Measurements from ENCODE around the gene ATG7. TPM values are rescaled to one million over a fixed set of nuclear protein-coding genes. Genes with fewer than 3 reads are reported as not detected.

Gene ATG7
- total RNA-seq, 1 donor from 2014 or later, result 53.5 TPM

DNA sequence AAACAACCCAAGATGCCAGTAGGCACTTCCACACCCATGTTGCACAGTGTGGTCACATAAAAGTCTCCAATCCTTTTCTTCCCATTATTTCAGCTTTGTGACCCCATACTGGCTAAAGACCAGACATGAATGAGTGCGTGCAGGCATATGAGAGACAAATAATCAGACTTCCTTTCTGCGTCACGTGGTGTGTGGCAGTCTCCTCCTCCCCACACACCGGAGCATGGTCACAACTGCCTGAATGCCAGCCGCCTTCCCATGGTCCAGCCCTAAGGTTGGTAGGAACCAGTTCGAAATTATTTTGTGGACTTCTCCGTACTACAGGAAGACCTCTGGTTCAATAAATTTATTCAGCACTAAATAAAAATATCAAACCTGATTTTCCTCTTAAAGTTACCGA lies 306.0 kb downstream of the ATG7 start:
- H3K36me3 Mint-ChIP-seq, result peaks cover 35% of the 10 kb centered on the region
- DNase-seq (ENCODE audit: low spot score), result no peak
- peaks cover 70% of the 10 kb centered on the region for H4K20me1 ChIP-seq (ENCODE audit: low read depth)
- peaks cover 22% of the 10 kb centered on the region for H3F3A ChIP-seq (ENCODE audit: low read depth)
- peaks cover 4% of the 10 kb centered on the region for H3K27me3 Mint-ChIP-seq (ENCODE audit: insufficient read depth, low read depth)
- no peaks in the 10 kb centered on the region for H3K36me3 ChIP-seq
- H3K79me2 ChIP-seq (ENCODE audit: low read depth), result peaks cover 84% of the 10 kb centered on the region
- H3K9me3 Mint-ChIP-seq, result no peaks in the 10 kb centered on the region
- H3K4me1 ChIP-seq, result peaks cover 27% of the 10 kb centered on the region
- no peaks in the 10 kb centered on the region for H3K9me3 ChIP-seq (ENCODE audit: low read depth)
- H3K4me3 Mint-ChIP-seq, result no peak overlapping the region
- no peak overlapping the region for H3K4me3 ChIP-seq
- TF ChIP-seq EZH2phosphoT487 (IDR thresholded peaks at IDR 0.05), result no peak
- TF ChIP-seq, protein P1, sequence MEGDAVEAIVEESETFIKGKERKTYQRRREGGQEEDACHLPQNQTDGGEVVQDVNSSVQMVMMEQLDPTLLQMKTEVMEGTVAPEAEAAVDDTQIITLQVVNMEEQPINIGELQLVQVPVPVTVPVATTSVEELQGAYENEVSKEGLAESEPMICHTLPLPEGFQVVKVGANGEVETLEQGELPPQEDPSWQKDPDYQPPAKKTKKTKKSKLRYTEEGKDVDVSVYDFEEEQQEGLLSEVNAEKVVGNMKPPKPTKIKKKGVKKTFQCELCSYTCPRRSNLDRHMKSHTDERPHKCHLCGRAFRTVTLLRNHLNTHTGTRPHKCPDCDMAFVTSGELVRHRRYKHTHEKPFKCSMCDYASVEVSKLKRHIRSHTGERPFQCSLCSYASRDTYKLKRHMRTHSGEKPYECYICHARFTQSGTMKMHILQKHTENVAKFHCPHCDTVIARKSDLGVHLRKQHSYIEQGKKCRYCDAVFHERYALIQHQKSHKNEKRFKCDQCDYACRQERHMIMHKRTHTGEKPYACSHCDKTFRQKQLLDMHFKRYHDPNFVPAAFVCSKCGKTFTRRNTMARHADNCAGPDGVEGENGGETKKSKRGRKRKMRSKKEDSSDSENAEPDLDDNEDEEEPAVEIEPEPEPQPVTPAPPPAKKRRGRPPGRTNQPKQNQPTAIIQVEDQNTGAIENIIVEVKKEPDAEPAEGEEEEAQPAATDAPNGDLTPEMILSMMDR (IDR thresholded peaks at IDR 0.05), result no peak
- TF ChIP-seq EZH2 (IDR thresholded peaks at IDR 0.05), result no peak
- H3K27me3 ChIP-seq, result no peaks in the 10 kb centered on the region
- peak overlapping the region; percentile 17 for H3K27ac ChIP-seq
- no peak overlapping the region for H3K27ac Mint-ChIP-seq
- H3K4me1 Mint-ChIP-seq, result peaks cover 75% of the 10 kb centered on the region
- no peak overlapping the region for H3K9ac ChIP-seq
- no peak overlapping the region for H3K4me2 ChIP-seq
- H2AFZ ChIP-seq (replicated peaks), result no peak overlapping the region

DNA sequence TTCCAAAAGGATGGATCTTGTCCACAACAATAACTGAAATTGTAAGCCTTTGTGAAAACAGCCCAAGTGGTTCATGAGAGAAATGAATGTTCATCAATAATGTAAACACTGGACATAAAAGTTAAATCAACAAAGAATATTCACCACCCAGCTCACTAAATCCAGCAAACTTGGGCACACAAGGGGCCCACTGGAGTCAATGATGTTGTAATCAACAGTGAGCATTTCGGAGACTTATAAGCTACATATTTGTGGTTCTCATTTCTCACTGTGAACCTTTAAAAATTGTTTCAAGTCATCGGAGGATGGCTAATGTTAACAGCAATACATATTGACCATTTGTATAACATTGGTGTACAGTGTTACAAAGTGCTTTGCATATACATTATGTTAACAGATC lies 308.4 kb downstream of the ATG7 start:
- peaks cover 36% of the 10 kb centered on the region for H3F3A ChIP-seq (ENCODE audit: low read depth)
- H3K79me2 ChIP-seq (ENCODE audit: low read depth), result peaks cover 96% of the 10 kb centered on the region
- no peaks in the 10 kb centered on the region for H3K27me3 ChIP-seq
- H3K9ac ChIP-seq, result no peak overlapping the region
- no peak overlapping the region for H3K4me3 ChIP-seq
- no peak overlapping the region for H3K27ac ChIP-seq
- H2AFZ ChIP-seq (replicated peaks), result no peak overlapping the region
- H3K36me3 ChIP-seq, result no peaks in the 10 kb centered on the region
- peaks cover 4% of the 10 kb centered on the region for H3K27me3 Mint-ChIP-seq (ENCODE audit: insufficient read depth, low read depth)
- H3K4me1 Mint-ChIP-seq, result peaks cover 83% of the 10 kb centered on the region
- peak overlapping the region; percentile 98 for H3K4me2 ChIP-seq
- no peak for DNase-seq (ENCODE audit: low spot score)
- peaks cover 22% of the 10 kb centered on the region for H3K36me3 Mint-ChIP-seq
- H3K9me3 ChIP-seq (ENCODE audit: low read depth), result no peaks in the 10 kb centered on the region
- H3K9me3 Mint-ChIP-seq, result no peaks in the 10 kb centered on the region
- peaks cover 60% of the 10 kb centered on the region for H4K20me1 ChIP-seq (ENCODE audit: low read depth)
- H3K4me1 ChIP-seq, result peaks cover 43% of the 10 kb centered on the region
- no peak overlapping the region for H3K4me3 Mint-ChIP-seq
- no peak overlapping the region for H3K27ac Mint-ChIP-seq
- TF ChIP-seq EZH2phosphoT487 (IDR thresholded peaks at IDR 0.05) (no peak), EZH2 (IDR thresholded peaks at IDR 0.05) (no peak)
- TF ChIP-seq, protein P1 (IDR thresholded peaks at IDR 0.05), result no peak

GRCh38 chr3:11581237-11582190 lies 309.3 kb downstream of the ATG7 start:
- Histone ChIP-seq H4K20me1 (ENCODE audit: low read depth) (peaks cover 51% of the 10 kb centered on the region), H3K27me3 (no peaks in the 10 kb centered on the region), H3K9me3 (ENCODE audit: low read depth) (no peaks in the 10 kb centered on the region), H3K9ac (peak overlapping the region; percentile 3), H3K4me3 (peak overlapping the region; percentile 49), H3F3A (ENCODE audit: low read depth) (peaks cover 36% of the 10 kb centered on the region), H3K4me2 (peak overlapping the region; percentile 98), H3K36me3 (no peaks in the 10 kb centered on the region), H2AFZ (replicated peaks) (no peak overlapping the region), H3K4me1 (peaks cover 43% of the 10 kb centered on the region), H3K79me2 (ENCODE audit: low read depth) (peaks cover 99% of the 10 kb centered on the region), H3K27ac (peak overlapping the region; percentile 93)
- H3K4me1 Mint-ChIP-seq, result peaks cover 81% of the 10 kb centered on the region
- H3K27me3 Mint-ChIP-seq (ENCODE audit: insufficient read depth, low read depth), result peaks cover 4% of the 10 kb centered on the region
- TF ChIP-seq EZH2phosphoT487 (IDR thresholded peaks at IDR 0.05) (no peak), EZH2 (IDR thresholded peaks at IDR 0.05) (no peak)
- TF ChIP-seq, protein P1 (IDR thresholded peaks at IDR 0.05), result no peak
- H3K36me3 Mint-ChIP-seq, result peaks cover 31% of the 10 kb centered on the region
- peak; percentile 37 for DNase-seq (ENCODE audit: low spot score)
- peak overlapping the region; percentile 94 for H3K27ac Mint-ChIP-seq
- peaks cover under 1% of the 10 kb centered on the region for H3K9me3 Mint-ChIP-seq
- H3K4me3 Mint-ChIP-seq, result peak overlapping the region; percentile 80

Measured in neural progenitor cell (in vitro differentiated cells).